AG09309 (cell line): ENCODE measurements around the gene NELFB.
A peak's percentile ranks its signal among the peaks of the same experiment; 100 is the strongest.

Source experiments
- DNase-seq: peaks from one replicate; pipeline ENCODE4 v3.0.0-alpha.2; 2010; ENCODE audit warnings: low read depth
- H3K4me3 ChIP-seq: 2 replicates; pipeline ENCODE4 v1.5.1; 2011; ENCODE audit warnings: mild to moderate bottlenecking, low read depth, low read length, moderate library complexity; ENCODE audit not compliant: control insufficient read depth
- TF ChIP-seq, protein P1 (sequence below): IDR thresholded peaks from 2 replicates; pipeline ENCODE4 v1.5.1; 2011; ENCODE audit warnings: mild to moderate bottlenecking, low read depth, low read length, inconsistent platforms; ENCODE audit not compliant: insufficient read depth, control insufficient read depth; ENCODE audit errors: missing control alignments

Gene NELFB

DNA sequence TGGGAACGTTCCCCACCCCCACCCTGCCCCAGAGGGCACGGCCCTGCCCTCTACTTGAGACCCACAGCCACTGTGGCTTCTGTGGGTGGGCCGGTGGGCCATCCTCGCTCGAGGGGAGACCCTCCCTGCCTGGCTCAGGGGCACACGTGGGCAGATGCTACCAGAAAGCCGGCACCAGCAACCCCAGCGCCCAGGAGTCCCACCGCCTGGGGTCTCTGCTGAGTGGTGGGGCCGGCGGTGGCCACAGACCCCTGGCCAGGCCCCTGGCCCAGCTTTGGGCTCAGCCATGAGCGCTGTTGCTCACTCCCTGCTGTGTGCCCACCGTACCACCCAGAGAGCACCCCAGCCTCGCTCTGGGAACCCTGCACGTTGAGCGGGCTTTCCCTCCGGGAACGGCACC is 63.5 kb downstream of the NELFB start:
- no peak overlapping the region; the same call in 1 of the 2 replicates for H3K4me3 ChIP-seq
- DNase-seq: no peak
- TF ChIP-seq, protein P1, sequence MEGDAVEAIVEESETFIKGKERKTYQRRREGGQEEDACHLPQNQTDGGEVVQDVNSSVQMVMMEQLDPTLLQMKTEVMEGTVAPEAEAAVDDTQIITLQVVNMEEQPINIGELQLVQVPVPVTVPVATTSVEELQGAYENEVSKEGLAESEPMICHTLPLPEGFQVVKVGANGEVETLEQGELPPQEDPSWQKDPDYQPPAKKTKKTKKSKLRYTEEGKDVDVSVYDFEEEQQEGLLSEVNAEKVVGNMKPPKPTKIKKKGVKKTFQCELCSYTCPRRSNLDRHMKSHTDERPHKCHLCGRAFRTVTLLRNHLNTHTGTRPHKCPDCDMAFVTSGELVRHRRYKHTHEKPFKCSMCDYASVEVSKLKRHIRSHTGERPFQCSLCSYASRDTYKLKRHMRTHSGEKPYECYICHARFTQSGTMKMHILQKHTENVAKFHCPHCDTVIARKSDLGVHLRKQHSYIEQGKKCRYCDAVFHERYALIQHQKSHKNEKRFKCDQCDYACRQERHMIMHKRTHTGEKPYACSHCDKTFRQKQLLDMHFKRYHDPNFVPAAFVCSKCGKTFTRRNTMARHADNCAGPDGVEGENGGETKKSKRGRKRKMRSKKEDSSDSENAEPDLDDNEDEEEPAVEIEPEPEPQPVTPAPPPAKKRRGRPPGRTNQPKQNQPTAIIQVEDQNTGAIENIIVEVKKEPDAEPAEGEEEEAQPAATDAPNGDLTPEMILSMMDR: no peak

DNA sequence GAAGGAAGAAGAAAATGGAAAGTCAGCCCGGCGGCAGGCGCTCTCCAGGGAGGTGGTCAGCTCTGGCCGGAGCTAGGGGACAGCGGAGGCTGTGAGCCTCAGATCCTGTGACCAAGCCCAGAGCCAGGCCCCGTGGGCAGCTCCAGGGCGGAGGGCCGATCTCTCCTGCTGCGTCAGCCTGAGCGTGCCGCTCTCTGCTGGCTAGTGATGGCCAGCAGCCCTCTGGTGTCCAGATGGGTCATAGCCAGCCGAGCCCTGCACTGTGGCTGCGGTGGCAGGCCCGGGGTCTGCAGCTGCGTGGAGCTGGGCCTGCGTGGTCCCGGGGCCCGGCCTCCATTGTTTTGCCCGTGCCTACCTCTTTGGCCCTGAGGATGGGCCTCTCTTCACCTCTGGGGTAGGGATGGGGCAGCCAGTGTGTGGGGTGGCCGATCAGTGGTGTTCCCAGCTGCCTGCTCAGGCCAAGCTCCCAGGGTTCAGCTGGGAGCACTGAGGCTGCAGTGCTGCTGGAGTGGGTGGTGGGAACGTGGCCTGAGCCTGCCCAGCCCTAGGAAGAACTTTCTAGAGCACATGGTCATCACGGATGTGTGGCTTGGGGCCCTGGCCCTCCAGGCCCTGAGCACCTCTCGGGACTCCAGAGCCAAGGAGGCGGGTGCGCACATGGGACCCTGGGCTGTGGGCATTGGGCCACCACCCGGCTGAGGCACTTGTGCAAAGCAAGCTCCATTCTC is 64.0 kb downstream of the NELFB start:
- TF ChIP-seq, protein P1: peak; percentile 70
- no peak for DNase-seq
- no peak overlapping the region; the same call in 1 of the 2 replicates for H3K4me3 ChIP-seq

DNA sequence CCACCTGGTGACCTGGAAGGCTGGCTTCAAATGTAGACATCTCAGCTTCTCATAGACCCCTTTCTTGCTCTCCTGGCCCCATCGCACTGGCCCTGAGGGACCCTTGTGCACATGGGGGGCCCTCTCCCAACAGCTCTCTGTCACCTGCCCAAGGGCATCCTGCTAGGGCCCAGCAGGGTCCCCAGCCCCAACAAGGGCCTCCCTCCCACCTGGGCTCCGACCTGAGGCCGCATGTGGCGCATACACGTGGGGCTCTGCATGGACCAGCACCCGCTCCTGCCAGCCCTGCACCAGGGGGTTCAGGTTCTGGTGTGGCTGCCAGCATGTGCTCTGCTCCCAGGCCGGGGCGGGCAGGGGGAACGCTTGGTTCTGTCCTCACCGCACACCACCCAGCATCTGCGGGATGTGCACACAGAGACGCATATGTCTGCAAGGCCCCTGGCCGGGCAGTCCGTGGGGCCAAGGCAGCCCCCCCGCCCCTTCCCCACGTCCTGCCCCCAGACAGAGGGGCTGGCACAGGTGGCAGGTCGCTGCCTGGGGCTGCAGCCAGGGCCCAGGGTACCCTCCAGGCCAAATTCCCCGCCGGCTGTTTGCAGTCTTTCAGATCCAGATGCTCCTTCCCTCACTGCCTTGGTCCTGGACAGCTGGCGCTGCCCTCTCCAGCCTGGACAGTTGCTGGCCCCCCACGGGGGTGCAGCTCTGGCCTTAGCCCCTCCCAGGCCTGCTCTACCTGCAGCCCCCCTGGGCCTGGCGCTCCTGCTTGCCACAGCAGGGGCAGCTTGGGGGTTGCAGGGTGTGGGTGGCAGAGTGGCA is 64.8 kb downstream of the NELFB start:
- H3K4me3 ChIP-seq: no peak overlapping the region
- TF ChIP-seq, protein P1: no peak
- no peak for DNase-seq

DNA sequence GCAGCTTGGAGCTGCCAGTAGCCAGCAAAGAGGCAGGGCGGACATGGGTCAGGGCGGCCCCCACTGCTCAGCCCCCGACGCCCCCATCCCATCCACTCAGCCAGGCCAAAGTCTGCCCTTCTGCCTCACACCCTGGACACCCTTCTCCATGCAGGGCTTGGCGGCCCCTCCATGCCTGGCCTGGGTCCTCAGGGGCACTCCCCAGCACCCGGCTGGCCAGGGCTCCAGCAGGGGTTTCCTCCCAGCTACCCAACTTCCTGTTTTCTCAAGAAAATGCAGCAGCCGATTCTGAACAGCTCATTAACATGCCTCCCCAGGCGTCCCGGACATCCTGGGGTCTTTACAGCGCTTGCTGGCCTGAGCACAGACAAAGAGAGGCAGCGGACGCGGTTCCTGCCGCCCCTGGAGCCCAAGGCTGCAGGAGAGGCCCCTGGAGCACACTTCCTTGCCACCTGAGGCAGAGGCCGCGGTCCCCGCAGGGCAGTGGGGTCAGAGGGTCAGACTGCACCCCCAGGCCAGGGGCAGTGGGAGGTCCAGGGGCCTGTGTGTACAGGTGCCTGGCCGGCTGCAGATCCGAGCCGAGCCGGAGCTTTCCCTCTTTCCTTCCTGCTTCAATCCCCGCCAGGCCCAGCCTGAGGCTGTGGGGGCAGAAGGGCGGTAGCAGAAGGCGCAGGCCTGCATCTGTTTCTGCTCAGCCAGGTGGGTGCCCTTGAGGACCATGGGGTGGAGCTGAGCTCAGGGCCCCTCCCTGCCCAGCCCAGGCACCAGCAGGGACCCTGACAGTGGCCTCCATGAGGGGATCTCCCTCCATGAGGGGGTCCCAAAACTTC is 65.6 kb downstream of the NELFB start:
- H3K4me3 ChIP-seq: no peak overlapping the region
- TF ChIP-seq, protein P1: no peak
- DNase-seq: no peak

DNA sequence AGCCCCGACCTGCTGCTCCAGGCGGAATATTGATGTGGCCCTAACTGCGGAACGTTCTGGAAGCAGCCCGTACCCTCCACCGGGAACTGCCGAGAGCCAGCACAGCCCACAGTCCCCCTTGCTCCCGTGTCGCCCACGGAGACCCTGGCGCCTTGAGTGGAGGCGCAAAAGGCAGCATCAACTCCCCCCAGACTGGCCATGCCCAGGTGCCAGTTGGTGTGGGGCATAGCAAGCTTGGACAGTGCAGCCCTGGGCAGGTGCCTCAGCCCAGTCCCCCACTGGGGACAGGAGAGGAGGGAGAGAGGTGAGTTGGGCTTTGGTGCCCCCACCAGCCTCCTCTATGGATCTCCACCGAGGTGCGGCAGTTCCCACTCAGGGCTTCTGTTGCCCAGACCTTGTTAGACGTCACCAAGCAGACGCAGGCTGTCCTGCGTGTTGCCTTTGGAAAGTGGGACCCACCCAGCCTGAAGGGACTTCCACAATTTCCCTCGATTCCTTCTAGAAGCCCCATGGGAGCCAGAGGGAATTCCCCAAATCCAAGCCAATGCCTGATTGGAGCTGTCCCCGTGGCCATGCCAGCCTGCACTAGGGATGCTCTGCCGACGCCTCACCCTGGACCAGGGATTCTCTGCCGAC is 66.7 kb downstream of the NELFB start:
- DNase-seq: no peak
- TF ChIP-seq, protein P1: no peak
- no peak overlapping the region for H3K4me3 ChIP-seq
